A549 treated with GW870086 at 1 μM for 4 hours (cell line): ENCODE measurements around the gene DAZ2. TPM values are rescaled to one million over a fixed set of nuclear protein-coding genes. Genes with fewer than 3 reads are reported as not detected.

Experiments used
- total RNA-seq: library from RNA; stranded (reverse); fragments of 200-300 nt; extraction: Qiagen RNA extraction; gene quantifications from 5 replicates; pipeline ENCODE4 v1.2.3, GENCODE V29; 2022; ENCODE audit warnings: low read depth

DAZ2 gene, protein sequence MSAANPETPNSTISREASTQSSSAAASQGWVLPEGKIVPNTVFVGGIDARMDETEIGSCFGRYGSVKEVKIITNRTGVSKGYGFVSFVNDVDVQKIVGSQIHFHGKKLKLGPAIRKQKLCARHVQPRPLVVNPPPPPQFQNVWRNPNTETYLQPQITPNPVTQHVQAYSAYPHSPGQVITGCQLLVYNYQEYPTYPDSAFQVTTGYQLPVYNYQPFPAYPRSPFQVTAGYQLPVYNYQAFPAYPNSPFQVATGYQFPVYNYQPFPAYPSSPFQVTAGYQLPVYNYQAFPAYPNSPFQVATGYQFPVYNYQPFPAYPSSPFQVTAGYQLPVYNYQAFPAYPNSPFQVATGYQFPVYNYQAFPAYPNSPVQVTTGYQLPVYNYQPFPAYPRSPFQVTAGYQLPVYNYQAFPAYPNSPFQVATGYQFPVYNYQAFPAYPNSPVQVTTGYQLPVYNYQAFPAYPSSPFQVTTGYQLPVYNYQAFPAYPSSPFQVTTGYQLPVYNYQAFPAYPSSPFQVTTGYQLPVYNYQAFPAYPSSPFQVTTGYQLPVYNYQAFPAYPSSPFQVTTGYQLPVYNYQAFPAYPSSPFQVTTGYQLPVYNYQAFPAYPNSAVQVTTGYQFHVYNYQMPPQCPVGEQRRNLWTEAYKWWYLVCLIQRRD
- total RNA-seq = not detected in 5 replicates

DNA sequence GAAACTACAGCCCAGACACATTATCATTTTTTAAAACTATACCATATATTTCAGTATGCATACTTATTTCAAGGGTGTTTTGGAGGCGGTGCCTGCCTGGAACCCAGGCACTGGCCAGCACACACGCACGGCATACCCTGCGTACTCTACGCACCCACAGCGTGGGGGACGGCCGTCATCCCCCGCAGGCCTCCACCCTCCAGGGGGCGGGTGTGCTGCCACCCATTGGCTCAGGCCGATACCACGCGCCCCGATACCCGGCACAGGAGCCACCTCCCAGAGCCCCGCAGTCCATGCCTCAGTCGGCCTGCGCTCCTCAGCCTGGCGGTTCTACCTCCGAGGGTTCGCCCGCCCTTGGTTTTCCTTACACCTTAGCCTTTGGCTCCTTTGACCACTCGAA, at the start of gene DAZ2:
Gene DAZ2 (plus strand): TSS at position 301 of the 400 bp plus-strand sequence. CDS start 208 bp downstream, outside the sequence.

DNA sequence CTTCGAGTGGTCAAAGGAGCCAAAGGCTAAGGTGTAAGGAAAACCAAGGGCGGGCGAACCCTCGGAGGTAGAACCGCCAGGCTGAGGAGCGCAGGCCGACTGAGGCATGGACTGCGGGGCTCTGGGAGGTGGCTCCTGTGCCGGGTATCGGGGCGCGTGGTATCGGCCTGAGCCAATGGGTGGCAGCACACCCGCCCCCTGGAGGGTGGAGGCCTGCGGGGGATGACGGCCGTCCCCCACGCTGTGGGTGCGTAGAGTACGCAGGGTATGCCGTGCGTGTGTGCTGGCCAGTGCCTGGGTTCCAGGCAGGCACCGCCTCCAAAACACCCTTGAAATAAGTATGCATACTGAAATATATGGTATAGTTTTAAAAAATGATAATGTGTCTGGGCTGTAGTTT, 20.4 kb upstream of the DAZ2 start, which contains the start of gene DAZ1:
Gene DAZ1 (minus strand): TSS at position 101 of the 400 bp plus-strand sequence. CDS start 208 bp downstream, outside the sequence.

Other genes with a start within 250 kb of the DAZ2 start
- not detected in 5 replicates for gene BPY2, start 235.3 kb upstream of the DAZ2 start, total RNA-seq
- not detected in 5 replicates for gene DAZ1, start 20.5 kb upstream of the DAZ2 start, total RNA-seq